WTC11 (cell line): ENCODE results near the gene CD8B. TPM values are rescaled to one million over a fixed set of nuclear protein-coding genes. Genes with fewer than 3 reads are reported as not detected.

Experiments
- ATAC-seq: fragments of 200-7000 bp; cut with Tn5 transposase; 2 replicates; pipeline ENCODE4 v1.10.0; 2021; ENCODE audit warnings: mild to moderate bottlenecking, moderate library complexity
- CTCF ChIA-PET: fragments of 300-600 bp; sonication (Branson Sonifier 250); formaldehyde crosslinking; loops from one replicate; lab custom pipeline; 2021; ENCODE audit warnings: antibody characterized with exemption; lab: Charles Lee
- POLR2A ChIA-PET: fragments of 350-600 bp; sonication (Branson Sonifier 250); formaldehyde crosslinking; loops from one replicate; lab custom pipeline; 2021; ENCODE audit warnings: antibody characterized with exemption; lab: Charles Lee
- DNase-seq: peaks from one replicate; pipeline ENCODE4 v3.0.0; 2021; ENCODE audit warnings: low spot score
- H3K27ac Mint-ChIP-seq: 2 replicates; pipeline ENCODE4 v1.8.0; 2021; ENCODE audit warnings: mixed read lengths
- H3K27me3 Mint-ChIP-seq: 2 replicates; pipeline ENCODE4 v1.8.0; 2021; ENCODE audit warnings: low read depth, mild to moderate bottlenecking, moderate library complexity, mixed read lengths
- H3K36me3 Mint-ChIP-seq: 2 replicates; pipeline ENCODE4 v1.8.0; 2021; ENCODE audit warnings: mixed read lengths
- H3K4me1 Mint-ChIP-seq: 2 replicates; pipeline ENCODE4 v1.8.0; 2022; ENCODE audit warnings: mixed read lengths
- H3K4me3 Mint-ChIP-seq: 2 replicates; pipeline ENCODE4 v1.8.0; 2021; ENCODE audit warnings: mild to moderate bottlenecking, moderate library complexity, mixed read lengths
- H3K9me3 Mint-ChIP-seq: 2 replicates; pipeline ENCODE4 v1.8.0; 2021; ENCODE audit warnings: mixed read lengths
- CBFB ChIP-seq: sonication (generic); formaldehyde crosslinking; IDR thresholded peaks from 2 replicates; pipeline ENCODE4 v1.8.1; 2022; ENCODE audit warnings: mild to moderate bottlenecking, low read depth, missing genetic modification reagents
- CTCF ChIP-seq: fragments of 200-600 bp; IDR thresholded peaks from 2 replicates; pipeline ENCODE4 v1.8.0; 2022; ENCODE audit warnings: antibody characterized with exemption
- E2F4 ChIP-seq: sonication (generic); formaldehyde crosslinking; IDR thresholded peaks from 2 replicates; pipeline ENCODE4 v1.8.1; 2022; ENCODE audit warnings: low read depth, mild to moderate bottlenecking, moderate library complexity, missing genetic modification reagents, borderline replicate concordance
- EMX1 ChIP-seq: fragments of 250-450 bp; sonication (Bioruptor Pico); IDR thresholded peaks from 2 replicates; pipeline ENCODE4 v1.8.0; 2021; ENCODE audit warnings: mild to moderate bottlenecking
- ETV6 ChIP-seq: sonication (generic); formaldehyde crosslinking; IDR thresholded peaks from 2 replicates; pipeline ENCODE4 v1.8.1; 2022; ENCODE audit warnings: mild to moderate bottlenecking, missing genetic modification reagents
- FOXK1 ChIP-seq: sonication (generic); formaldehyde crosslinking; IDR thresholded peaks from 2 replicates; pipeline ENCODE4 v1.8.0; 2022; ENCODE audit warnings: mild to moderate bottlenecking, moderate library complexity, missing genetic modification reagents
- FOXP4 ChIP-seq: sonication (generic); formaldehyde crosslinking; IDR thresholded peaks from 2 replicates; pipeline ENCODE4 v1.8.0; 2022; ENCODE audit warnings: mild to moderate bottlenecking, missing genetic modification reagents
- GTF2I ChIP-seq: fragments of 250-450 bp; sonication (Bioruptor Pico); conservative IDR thresholded peaks from 2 replicates; pipeline ENCODE4 v1.4.0; 2021; ENCODE audit warnings: mild to moderate bottlenecking
- HMGA2 ChIP-seq: fragments of 250-450 bp; sonication (Bioruptor Pico); IDR thresholded peaks from 2 replicates; pipeline ENCODE4 v1.4.0; 2021; ENCODE audit warnings: mild to moderate bottlenecking, moderate library complexity
- HMGXB4 ChIP-seq: sonication (generic); formaldehyde crosslinking; IDR thresholded peaks from 2 replicates; pipeline ENCODE4 v1.8.1; 2023; ENCODE audit warnings: mild to moderate bottlenecking, moderate library complexity, missing genetic modification reagents
- IRF1 ChIP-seq: sonication (generic); formaldehyde crosslinking; IDR thresholded peaks from 2 replicates; pipeline ENCODE4 v1.8.0; 2023; ENCODE audit warnings: missing genetic modification reagents
- IRF2 ChIP-seq: sonication (generic); formaldehyde crosslinking; IDR thresholded peaks from 2 replicates; pipeline ENCODE4 v1.8.0; 2022; ENCODE audit warnings: low read depth, missing genetic modification reagents, borderline replicate concordance
- NFATC4 ChIP-seq: fragments of 250-450 bp; sonication (Bioruptor Pico); IDR thresholded peaks from 2 replicates; pipeline ENCODE4 v1.9.0; 2021; ENCODE audit warnings: mild to moderate bottlenecking
- NFE2L1 ChIP-seq: sonication (generic); formaldehyde crosslinking; IDR thresholded peaks from 2 replicates; pipeline ENCODE4 v1.8.1; 2023; ENCODE audit warnings: missing genetic modification reagents
- NR3C1 ChIP-seq: sonication (generic); formaldehyde crosslinking; conservative IDR thresholded peaks from 2 replicates; pipeline ENCODE4 v1.8.1; 2023; ENCODE audit warnings: low read depth, mild to moderate bottlenecking, missing genetic modification reagents
- SMAD4 ChIP-seq: sonication (generic); formaldehyde crosslinking; IDR thresholded peaks from 2 replicates; pipeline ENCODE4 v1.8.0; 2022; ENCODE audit warnings: mild to moderate bottlenecking, missing genetic modification reagents
- SP1 ChIP-seq: sonication (generic); formaldehyde crosslinking; conservative IDR thresholded peaks from 2 replicates; pipeline ENCODE4 v1.8.1; 2022; ENCODE audit warnings: missing genetic modification reagents
- TCF7 ChIP-seq: sonication (generic); formaldehyde crosslinking; IDR thresholded peaks from 2 replicates; pipeline ENCODE4 v1.8.0; 2022; ENCODE audit warnings: mild to moderate bottlenecking, low read depth, missing genetic modification reagents, moderate library complexity
- TEAD1 ChIP-seq: sonication (generic); formaldehyde crosslinking; IDR thresholded peaks from 2 replicates; pipeline ENCODE4 v1.8.0; 2022; ENCODE audit warnings: mild to moderate bottlenecking, missing genetic modification reagents
- USF1 ChIP-seq: sonication (generic); formaldehyde crosslinking; IDR thresholded peaks from 2 replicates; pipeline ENCODE4 v1.8.0; 2022; ENCODE audit warnings: mild to moderate bottlenecking, missing genetic modification reagents
- USF2 ChIP-seq: sonication (generic); formaldehyde crosslinking; IDR thresholded peaks from 2 replicates; pipeline ENCODE4 v1.8.1; 2023; ENCODE audit warnings: mild to moderate bottlenecking, missing genetic modification reagents, moderate library complexity
- ZNF219 ChIP-seq: sonication (generic); formaldehyde crosslinking; IDR thresholded peaks from 2 replicates; pipeline ENCODE4 v1.8.0; 2023; ENCODE audit warnings: missing genetic modification reagents, mild to moderate bottlenecking, borderline replicate concordance
- ZNF232 ChIP-seq: sonication (generic); formaldehyde crosslinking; IDR thresholded peaks from 2 replicates; pipeline ENCODE4 v1.8.0; 2022; ENCODE audit warnings: mild to moderate bottlenecking, missing genetic modification reagents
- ZNF263 ChIP-seq: sonication (generic); formaldehyde crosslinking; IDR thresholded peaks from 2 replicates; pipeline ENCODE4 v1.8.1; 2022; ENCODE audit warnings: low read depth, mild to moderate bottlenecking, moderate library complexity, missing genetic modification reagents
- ZNF396 ChIP-seq: fragments of 250-450 bp; sonication (Bioruptor Pico); IDR thresholded peaks from 2 replicates; pipeline ENCODE4 v1.8.0; 2021; ENCODE audit warnings: mild to moderate bottlenecking, moderate library complexity, borderline replicate concordance
- ZNF423 ChIP-seq: fragments of 250-450 bp; sonication (Bioruptor Pico); IDR thresholded peaks from 2 replicates; pipeline ENCODE4 v2.1.2; 2022; ENCODE audit warnings: mild to moderate bottlenecking, moderate library complexity
- ZNF671 ChIP-seq: fragments of 250-450 bp; sonication (Bioruptor Pico); IDR thresholded peaks from 2 replicates; pipeline ENCODE4 v1.8.0; 2021; ENCODE audit warnings: mild to moderate bottlenecking
- total RNA-seq: library from RNA; stranded (reverse); gene quantifications from 3 replicates; pipeline ENCODE4 v1.2.3, GENCODE V29; 2021

The CD8B gene
- total RNA-seq, 1 experiment from 2014 or later, result 0.70 TPM

GRCh38 chr2:86808315-86809161 lies 53.1 kb downstream of the CD8B start (continued):
- TF ChIP-seq IRF1 (CRISPR knock-in tag) (no peak), SMAD4 (CRISPR knock-in tag) (0 out of 2 replicates have a peak, but pooled peaks have one; percentile 56), HMGXB4 (CRISPR knock-in tag) (peak; percentile 33; the same call in 1 of the 2 replicates), SP1 (no peak), ZNF263 (CRISPR knock-in tag) (no peak), ETV6 (CRISPR knock-in tag) (peak; percentile 45; the same call in 1 of the 2 replicates), IRF2 (no peak), TCF7 (CRISPR knock-in tag) (no peak), USF2 (CRISPR knock-in tag) (no peak), ZNF219 (CRISPR knock-in tag) (no peak), NR3C1 (no peak), FOXK1 (0 out of 2 replicates have a peak, but pooled peaks have one; percentile 43), ZNF671 (CRISPR knock-in tag) (no peak), CTCF (peak; percentile 86), ZNF396 (CRISPR knock-in tag) (no peak), ZNF232 (CRISPR knock-in tag) (peak; percentile 86), HMGA2 (CRISPR knock-in tag) (no peak), USF1 (peak; percentile 71), CBFB (no peak), NFE2L1 (CRISPR knock-in tag) (peak; percentile 77; the same call in 1 of the 2 replicates)

GRCh38 chr2:86807468-86808275 lies 54.0 kb downstream of the CD8B start:
- no peaks in the 10 kb centered on the region for H3K36me3 Mint-ChIP-seq
- H3K4me3 Mint-ChIP-seq, result peak overlapping the region; percentile 86
- ChIA-PET CTCF (interaction anchor here (0.6 to 1.5 kb wide), 6 partner anchors 16 to 1488 kb away, joined by 3 to 5 read pairs (median 4); partner anchors contain the start of gene CD8A), POLR2A (no interaction called here)
- H3K27ac Mint-ChIP-seq, result no peak overlapping the region
- peak; percentile 66 for DNase-seq
- H3K27me3 Mint-ChIP-seq, result peaks cover 50% of the 10 kb centered on the region
- no peaks in the 10 kb centered on the region for H3K9me3 Mint-ChIP-seq
- H3K4me1 Mint-ChIP-seq, result peaks cover 21% of the 10 kb centered on the region
- ATAC-seq, result peak; percentile 75
- TF ChIP-seq ZNF219 (CRISPR knock-in tag) (no peak), EMX1 (CRISPR knock-in tag) (no peak), NFATC4 (no peak), ZNF423 (CRISPR knock-in tag) (no peak), GTF2I (CRISPR knock-in tag) (no peak), FOXP4 (peak; percentile 89), TEAD1 (CRISPR knock-in tag) (peak; percentile 86), FOXK1 (no peak; the same call in 1 of the 2 replicates), NFE2L1 (CRISPR knock-in tag) (peak; percentile 94), E2F4 (CRISPR knock-in tag) (no peak)
